CD4-positive, alpha-beta memory T cell (primary cell): ENCODE measurements around the gene POU5F1. TPM values are rescaled to one million over a fixed set of nuclear protein-coding genes. Genes with fewer than 3 reads are reported as not detected.

Experiments used
- CTCF ChIA-PET: fragments of 350-600 bp; sonication (Branson Sonifier 250); formaldehyde crosslinking; loops from one replicate; lab custom pipeline; 2021; ENCODE audit warnings: inconsistent platforms; ENCODE audit not compliant: partially characterized antibody; lab: Charles Lee
- POLR2A ChIA-PET: fragments of 350-600 bp; sonication (Branson Sonifier 250); formaldehyde crosslinking; loops from one replicate; lab custom pipeline; 2021; ENCODE audit not compliant: partially characterized antibody; lab: Charles Lee
- DNase-seq, 5 donors: peaks; one replicate each; pipeline versions ENCODE4 v3.0.0 to v3.0.0-alpha.2; 2020 to 2022; ENCODE audit warnings: mixed read lengths in 1 of 5
- H3K27ac ChIP-seq: one replicate; pipeline ENCODE4 v1.7.0; 2013; ENCODE audit warnings: low read depth, low read length
- H3K27me3 ChIP-seq: 2 replicates; pipeline ENCODE4 v1.7.0; 2013; ENCODE audit warnings: mild to moderate bottlenecking, low read length, moderate library complexity; ENCODE audit not compliant: insufficient read depth
- H3K36me3 ChIP-seq: 2 replicates; pipeline ENCODE4 v1.7.0; 2013; ENCODE audit warnings: mild to moderate bottlenecking, low read length, moderate library complexity; ENCODE audit not compliant: insufficient read depth
- H3K4me1 ChIP-seq: 2 replicates; pipeline ENCODE4 v1.7.0; 2013; ENCODE audit warnings: mild to moderate bottlenecking, low read length, moderate library complexity; ENCODE audit not compliant: insufficient read depth
- H3K4me3 ChIP-seq, 2 donors: one replicate each; pipeline ENCODE4 v1.7.0; 2013; ENCODE audit warnings: low read length in 2 of 2, mild to moderate bottlenecking in 1 of 2
- H3K9me3 ChIP-seq, 2 donors: one replicate each; pipeline ENCODE4 v1.7.0; 2013; ENCODE audit warnings: low read length in 2 of 2, control low read depth in 1 of 2; ENCODE audit not compliant: control insufficient read depth in 1 of 2
- H3K27ac Mint-ChIP-seq, 7 donors: one replicate each; pipeline ENCODE4 v1.8.0; 2020 to 2021; ENCODE audit warnings: mixed read lengths in 7 of 7, mild to moderate bottlenecking in 6 of 7, inconsistent platforms in 3 of 7, moderate library complexity in 3 of 7
- H3K27me3 Mint-ChIP-seq, 2 donors: one replicate each; pipeline ENCODE4 v1.8.0; 2020 to 2021; ENCODE audit warnings: mixed read lengths in 2 of 2
- H3K36me3 Mint-ChIP-seq, 2 donors: one replicate each; pipeline ENCODE4 v1.8.0; 2020 to 2021; ENCODE audit warnings: mixed read lengths in 2 of 2, inconsistent platforms in 1 of 2, mild to moderate bottlenecking in 1 of 2
- H3K4me1 Mint-ChIP-seq, 4 donors: one replicate each; pipeline ENCODE4 v1.8.0; 2020 to 2021; ENCODE audit warnings: mixed read lengths in 4 of 4, mild to moderate bottlenecking in 1 of 4
- H3K4me3 Mint-ChIP-seq, 8 donors: one replicate each; pipeline ENCODE4 v1.8.0; 2020 to 2021; ENCODE audit warnings: mixed read lengths in 8 of 8, mild to moderate bottlenecking in 7 of 8, moderate library complexity in 6 of 8, inconsistent platforms in 3 of 8
- H3K9me3 Mint-ChIP-seq, 8 donors: one replicate each; pipeline ENCODE4 v1.8.0; 2020 to 2021; ENCODE audit warnings: mixed read lengths in 8 of 8, mild to moderate bottlenecking in 5 of 8, inconsistent platforms in 3 of 8, moderate library complexity in 1 of 8
- intact Hi-C: fragments of 100-400 bp; cut with micrococcal nuclease; formaldehyde crosslinking; loops from one replicate; pipeline ENCODE4 v1.15.1; 2023
- polyA plus RNA-seq, 2 donors: library from polyadenylated mRNA; unstranded; fragments of 300-500 nt; fragmentation: Illumina TruSeq; gene quantifications; one replicate each; pipeline ENCODE4 v1.2.3, GENCODE V29; 2021
- total RNA-seq, 2 experiments: library from RNA; stranded (reverse); gene quantifications; one replicate each; pipeline ENCODE4 v1.2.3, GENCODE V29; 2021

The POU5F1 gene
- total and polyA plus RNA-seq, 4 experiments from 2014 or later, result not detected

GRCh38 chr6:31161216-31162126 is 9.0 kb downstream of the POU5F1 start:
- no peaks in the 10 kb centered on the region for H3K9me3 Mint-ChIP-seq
- peaks cover 0 to 5% of the 10 kb centered on the region in 2 donors for H3K36me3 Mint-ChIP-seq
- DNase-seq, result no peak
- POLR2A ChIA-PET, result no interaction called here
- no peaks in the 10 kb centered on the region for H3K27me3 Mint-ChIP-seq
- peaks cover 22% of the 10 kb centered on the region for H3K4me1 ChIP-seq
- H3K27ac Mint-ChIP-seq, result peak overlapping the region in 2 of 7 donors; percentile 9 to 43
- peak overlapping the region in 1 of 8 donors; percentile 43 for H3K4me3 Mint-ChIP-seq
- no peaks in the 10 kb centered on the region for H3K27me3 ChIP-seq
- CTCF ChIA-PET, result no interaction called here
- peaks cover 18 to 34% (median 26%) of the 10 kb centered on the region in 4 donors for H3K4me1 Mint-ChIP-seq
- no peak overlapping the region for H3K4me3 ChIP-seq
- H3K36me3 ChIP-seq, result no peaks in the 10 kb centered on the region
- no peak overlapping the region for H3K27ac ChIP-seq
- intact Hi-C loops, result no loop called here
- no peaks in the 10 kb centered on the region for H3K9me3 ChIP-seq

- Histone ChIP-seq H3K27ac (peak overlapping the region; percentile 69), H3K4me1 (peaks cover 22% of the 10 kb centered on the region), H3K9me3 (no peaks in the 10 kb centered on the region), H3K27me3 (no peaks in the 10 kb centered on the region), H3K36me3 (no peaks in the 10 kb centered on the region), H3K4me3 (peak overlapping the region; percentile 59 to 70)
- POLR2A ChIA-PET, result interaction anchor here (0.7 to 4.0 kb wide), 12 partner anchors 18 to 461 kb away, joined by 3 to 34 read pairs (median 4); no protein-coding TSS in a partner anchor
- CTCF ChIA-PET, result interaction anchor here (0.6 to 2.6 kb wide), 11 partner anchors 10 to 283 kb away, joined by 3 to 13 read pairs (median 4); no protein-coding TSS in a partner anchor
- intact Hi-C loops, result loop anchor here (1.0 to 2.0 kb wide), 6 partner anchors 21 to 542 kb away; partner anchors contain the start of genes HLA-B, MRPS18B and PPP1R10
- Mint-ChIP-seq H3K4me3 (peak overlapping the region; percentile 87 to 95 (median 90)), H3K36me3 (peaks cover 7 to 9% of the 10 kb centered on the region in 2 donors), H3K4me1 (peaks cover 14 to 34% (median 24%) of the 10 kb centered on the region in 4 donors), H3K27me3 (no peaks in the 10 kb centered on the region), H3K27ac (peak overlapping the region; percentile 75 to 95 (median 93)), H3K9me3 (no peaks in the 10 kb centered on the region)
- peak in 4 of 5 donors; percentile 8 to 26 (median 20) for DNase-seq
Observed at GRCh38 chr6:31158863-31159855, 11.3 kb downstream of the POU5F1 start.

- ChIA-PET CTCF (interaction anchor here (0.6 to 2.6 kb wide), 9 partner anchors 9 to 242 kb away, joined by 3 to 13 read pairs (median 5); no protein-coding TSS in a partner anchor), POLR2A (interaction anchor here (0.6 to 4.0 kb wide), 13 partner anchors 17 to 832 kb away, joined by 3 to 34 read pairs (median 4); partner anchors contain the start of gene TRIM39)
- Mint-ChIP-seq H3K4me1 (peaks cover 14 to 34% (median 24%) of the 10 kb centered on the region in 4 donors), H3K4me3 (peak within 1 kb of the TSS; percentile 87 to 95 (median 90)), H3K36me3 (peaks cover 7 to 9% of the 10 kb centered on the region in 2 donors), H3K27ac (peak within 1 kb of the TSS; percentile 75 to 95 (median 93)), H3K27me3 (no peaks in the 10 kb centered on the region), H3K9me3 (no peaks in the 10 kb centered on the region)
- DNase-seq, result peak; percentile 98 to 99 (median 98)
- Histone ChIP-seq H3K27ac (peak within 1 kb of the TSS; percentile 69), H3K36me3 (no peaks in the 10 kb centered on the region), H3K4me3 (peak within 1 kb of the TSS; percentile 59 to 70), H3K4me1 (peaks cover 22% of the 10 kb centered on the region), H3K9me3 (no peaks in the 10 kb centered on the region), H3K27me3 (no peaks in the 10 kb centered on the region)
- intact Hi-C loops, result loop anchor here (1.0 to 2.0 kb wide), 6 partner anchors 21 to 542 kb away; partner anchors contain the start of genes HLA-B, MRPS18B and PPP1R10
Observed at GRCh38 chr6:31158140-31158862, 12.2 kb downstream of the POU5F1 start, which contains the start of gene TCF19. TCF19 (plus strand) TSS chr6:31158589; CDS start chr6:31159470, 881 bp downstream.

GRCh38 chr6:31157513-31158139 is 12.9 kb downstream of the POU5F1 start, which contains the start of gene CCHCR1:
CCHCR1 (minus strand) TSS chr6:31157802; CDS start chr6:31157600, 202 bp downstream.
- H3K9me3 Mint-ChIP-seq, result no peaks in the 10 kb centered on the region
- H3K4me3 Mint-ChIP-seq, result peak within 1 kb of the TSS; percentile 87 to 95 (median 90)
- H3K27me3 Mint-ChIP-seq, result no peaks in the 10 kb centered on the region
- peaks cover 7 to 11% of the 10 kb centered on the region in 2 donors for H3K36me3 Mint-ChIP-seq
- H3K4me3 ChIP-seq, result peak within 1 kb of the TSS; percentile 59 to 70
- POLR2A ChIA-PET, result interaction anchor here (0.6 to 4.0 kb wide), 9 partner anchors 23 to 831 kb away, joined by 3 to 34 read pairs (median 3); partner anchors contain the start of gene TRIM39
- intact Hi-C loops, result loop anchor here (1.0 to 2.0 kb wide), 6 partner anchors 20 to 541 kb away; partner anchors contain the start of genes HLA-B, MRPS18B and PPP1R10
- CTCF ChIA-PET, result interaction anchor here (0.6 to 1.7 kb wide), 6 partner anchors 8 to 241 kb away, joined by 3 to 7 read pairs (median 4); no protein-coding TSS in a partner anchor
- H3K4me1 Mint-ChIP-seq, result peaks cover 13 to 34% (median 23%) of the 10 kb centered on the region in 4 donors
- no peak for DNase-seq
- H3K9me3 ChIP-seq, result no peaks in the 10 kb centered on the region
- peaks cover 22% of the 10 kb centered on the region for H3K4me1 ChIP-seq
- peak within 1 kb of the TSS; percentile 69 for H3K27ac ChIP-seq
- no peaks in the 10 kb centered on the region for H3K27me3 ChIP-seq
- peak within 1 kb of the TSS; percentile 75 to 95 (median 93) for H3K27ac Mint-ChIP-seq
- no peaks in the 10 kb centered on the region for H3K36me3 ChIP-seq

- POLR2A ChIA-PET, result interaction anchor here (1.0 kb wide), 1 partner anchor 40 kb away, joined by 3 read pairs; no protein-coding TSS in a partner anchor
- H3K27ac Mint-ChIP-seq, result peak overlapping the region in 2 of 7 donors; percentile 10 to 67
Observed at GRCh38 chr6:31156641-31157040, 13.8 kb downstream of the POU5F1 start.

More at GRCh38 chr6:31156641-31157040, 13.8 kb downstream of the POU5F1 start:
- peak overlapping the region in 2 of 8 donors; percentile 34 to 88 for H3K4me3 Mint-ChIP-seq
- Histone ChIP-seq H3K27me3 (no peaks in the 10 kb centered on the region), H3K36me3 (no peaks in the 10 kb centered on the region), H3K4me3 (no peak overlapping the region), H3K4me1 (peaks cover 22% of the 10 kb centered on the region), H3K27ac (no peak overlapping the region), H3K9me3 (no peaks in the 10 kb centered on the region)
- H3K36me3 Mint-ChIP-seq, result peaks cover 7 to 12% of the 10 kb centered on the region in 2 donors
- DNase-seq, result no peak
- intact Hi-C loops, result no loop called here
- H3K4me1 Mint-ChIP-seq, result peaks cover 13 to 34% (median 23%) of the 10 kb centered on the region in 4 donors
- CTCF ChIA-PET, result interaction anchor here (1.4 to 2.0 kb wide), 2 partner anchors 9 to 11 kb away, joined by 3 to 5 read pairs; no protein-coding TSS in a partner anchor
- H3K27me3 Mint-ChIP-seq, result no peaks in the 10 kb centered on the region
- no peaks in the 10 kb centered on the region for H3K9me3 Mint-ChIP-seq
